Transverse colon (tissue), 4 donors: ENCODE measurements around the gene CCNY. TPM values are rescaled to one million over a fixed set of nuclear protein-coding genes. Genes with fewer than 3 reads are reported as not detected.

Experiments used
- DNase-seq: peaks from one replicate; pipeline ENCODE4 v3.0.0-alpha.2; 2019
- H3K27ac ChIP-seq, 4 donors: fragments of 200-600 bp; sonication (generic); 2 replicates each; pipeline ENCODE4 v1.5.1; 2016 to 2018; ENCODE audit warnings: inconsistent platforms in 4 of 4
- H3K27me3 ChIP-seq: fragments of 200-600 bp; sonication (generic); 2 replicates; pipeline ENCODE4 v1.5.1; 2017; ENCODE audit warnings: inconsistent platforms
- H3K36me3 ChIP-seq, 4 donors: fragments of 200-600 bp; sonication (generic); 2 replicates each; pipeline ENCODE4 v1.5.1; 2017 to 2019; ENCODE audit warnings: inconsistent platforms in 4 of 4
- H3K4me1 ChIP-seq, 4 donors: fragments of 200-600 bp; sonication (generic); 2 replicates each; pipeline ENCODE4 v1.5.1; 2017 to 2020; ENCODE audit warnings: inconsistent platforms in 4 of 4
- H3K4me3 ChIP-seq, 4 donors: fragments of 200-600 bp; sonication (generic); 1 replicate in 1 of 4; 2 replicates in 3 of 4; pipeline versions ENCODE4 v1.5.1 to v1.6.1; 2017 to 2019; ENCODE audit warnings: inconsistent platforms in 4 of 4
- H3K9me3 ChIP-seq, 2 donors: fragments of 200-600 bp; sonication (generic); 2 replicates each; pipeline ENCODE4 v1.5.1; 2017 to 2019; ENCODE audit warnings: inconsistent platforms in 2 of 2
- EP300 ChIP-seq: sonication (generic); formaldehyde crosslinking; IDR thresholded peaks from one replicate; pipeline ENCODE4 v1.6.1; 2017; ENCODE audit warnings: antibody characterized with exemption, low read depth
- POLR2A ChIP-seq: fragments of 450-650 bp; IDR thresholded peaks from one replicate; pipeline ENCODE4 v1.6.1; 2016; ENCODE audit warnings: antibody characterized with exemption, mild to moderate bottlenecking, moderate library complexity
- POLR2AphosphoS5 ChIP-seq, 3 donors: sonication (generic); formaldehyde crosslinking; IDR thresholded peaks; one replicate each; pipeline ENCODE4 v1.6.1; 2016; ENCODE audit warnings: antibody characterized with exemption in 3 of 3
- WGBS, 2 donors: methylation state at CpG; one replicate each; pipeline ENCODE4 v1.1.5; 2018; ENCODE audit warnings: low coverage in 1 of 2; 5-methylcytosine and 5-hydroxymethylcytosine counted together
- in situ Hi-C, 4 donors: fragments of 200-750 bp; cut with MboI; loops; one replicate each; pipeline versions ENCODE4 v1.15.0 to v1.15.1; 2017; ENCODE audit warnings: low sequenced_read_pairs in 3 of 4, low pct_ligation_motif_present in 1 of 4, low pct_unique_long_range_greater_than_20kb in 1 of 4
- intact Hi-C: fragments of 100-400 bp; cut with DNase I; formaldehyde crosslinking; loops from one replicate; pipeline ENCODE4 v1.15.1; 2023; ENCODE audit warnings: low total_unique reads
- total RNA-seq, 4 donors: library from RNA; depleted of rRNA; stranded (reverse); fragments of >200 nt; gene quantifications; one replicate each; pipeline ENCODE4 v1.1.0, GENCODE V29; 2016
- TF ChIP-seq, protein P1 (sequence below), 5 experiments: fragments of 200-600 bp in 3 of 5; fragments of 450-650 bp in 2 of 5; sonication (generic) in 3 of 5; IDR thresholded peaks; 1 replicate in 2 of 5; 2 replicates in 3 of 5; pipeline ENCODE4 v1.5.1; 2016 to 2017; ENCODE audit warnings: antibody characterized with exemption in 5 of 5, inconsistent platforms in 3 of 5, mild to moderate bottlenecking in 2 of 5, moderate library complexity in 1 of 5

The CCNY gene
- total RNA-seq, 4 donors from 2014 or later = 19.5 to 53.9 (median 41.4) TPM

DNA sequence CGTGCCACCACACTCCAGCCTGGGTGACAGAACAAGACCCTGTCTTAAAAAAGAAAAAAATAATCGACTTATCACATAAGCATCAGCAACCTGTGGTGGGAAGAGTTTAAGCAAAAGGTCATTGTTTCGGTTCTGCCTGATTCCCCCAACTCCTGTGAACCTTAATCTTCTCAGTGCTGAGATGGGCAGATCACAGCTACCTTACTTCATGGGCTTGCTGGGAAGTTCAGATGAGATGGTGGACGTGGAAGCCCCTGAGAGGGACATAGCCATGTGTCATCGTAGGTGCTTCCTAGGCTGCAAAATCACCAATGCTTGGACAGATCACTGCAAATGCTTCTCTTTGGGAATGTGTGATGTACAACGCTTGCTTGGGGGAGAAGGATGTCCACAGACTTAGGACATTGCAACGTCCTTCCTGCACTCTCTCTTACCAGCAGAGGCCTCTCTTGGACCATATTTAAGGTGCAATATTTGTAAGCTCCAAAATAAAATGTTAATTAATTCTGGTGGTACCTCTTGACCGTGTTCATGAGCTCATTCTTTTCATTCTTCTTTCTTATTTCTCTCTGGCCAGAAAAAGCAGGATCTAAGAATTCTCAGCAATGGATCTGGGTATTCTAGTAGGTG lies 277.4 kb downstream of the CCNY start:
- Histone ChIP-seq H3K4me1 (no peaks in the 10 kb centered on the region), H3K9me3 (no peaks in the 10 kb centered on the region), H3K4me3 (no peak overlapping the region), H3K27ac (no peak overlapping the region), H3K36me3 (no peaks in the 10 kb centered on the region), H3K27me3 (peaks cover 12% of the 10 kb centered on the region)
- whole genome bisulfite sequencing, 2 donors = 25 to 62% methylated on average over 2 to 8 of the region's 8 CpGs
- TF ChIP-seq, protein P1, sequence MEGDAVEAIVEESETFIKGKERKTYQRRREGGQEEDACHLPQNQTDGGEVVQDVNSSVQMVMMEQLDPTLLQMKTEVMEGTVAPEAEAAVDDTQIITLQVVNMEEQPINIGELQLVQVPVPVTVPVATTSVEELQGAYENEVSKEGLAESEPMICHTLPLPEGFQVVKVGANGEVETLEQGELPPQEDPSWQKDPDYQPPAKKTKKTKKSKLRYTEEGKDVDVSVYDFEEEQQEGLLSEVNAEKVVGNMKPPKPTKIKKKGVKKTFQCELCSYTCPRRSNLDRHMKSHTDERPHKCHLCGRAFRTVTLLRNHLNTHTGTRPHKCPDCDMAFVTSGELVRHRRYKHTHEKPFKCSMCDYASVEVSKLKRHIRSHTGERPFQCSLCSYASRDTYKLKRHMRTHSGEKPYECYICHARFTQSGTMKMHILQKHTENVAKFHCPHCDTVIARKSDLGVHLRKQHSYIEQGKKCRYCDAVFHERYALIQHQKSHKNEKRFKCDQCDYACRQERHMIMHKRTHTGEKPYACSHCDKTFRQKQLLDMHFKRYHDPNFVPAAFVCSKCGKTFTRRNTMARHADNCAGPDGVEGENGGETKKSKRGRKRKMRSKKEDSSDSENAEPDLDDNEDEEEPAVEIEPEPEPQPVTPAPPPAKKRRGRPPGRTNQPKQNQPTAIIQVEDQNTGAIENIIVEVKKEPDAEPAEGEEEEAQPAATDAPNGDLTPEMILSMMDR (IDR thresholded peaks at IDR 0.05) = no peak
- TF ChIP-seq POLR2A (no peak), EP300 (no peak)
- DNase-seq = no peak
- intact Hi-C loops = no loop called here
- in situ Hi-C loops = loop anchor here in 1 of 4 donors (25.0 kb wide), 1 partner anchor 1274 kb away; no protein-coding TSS in a partner anchor

DNA sequence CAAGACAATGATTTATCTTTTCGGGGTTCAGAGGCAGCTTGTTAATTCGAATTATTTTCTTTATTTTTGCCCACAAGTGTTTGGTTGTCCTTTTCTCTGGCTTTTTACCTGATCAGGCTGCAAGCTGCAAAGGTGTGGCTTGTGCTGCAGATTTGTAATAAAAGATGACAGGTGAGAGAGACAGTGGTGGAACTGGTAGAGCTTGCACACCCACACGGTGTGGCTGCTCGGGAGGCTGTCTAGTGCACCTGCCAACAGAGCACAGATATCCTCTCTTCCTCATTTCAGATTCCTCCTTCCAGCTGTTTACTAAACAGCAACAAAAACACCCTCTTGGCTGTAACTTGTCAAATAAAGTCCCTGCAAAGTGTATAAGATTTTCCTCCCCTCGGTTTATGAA lies 278.0 kb downstream of the CCNY start:
- Histone ChIP-seq H3K4me3 (no peak overlapping the region), H3K9me3 (no peaks in the 10 kb centered on the region), H3K36me3 (no peaks in the 10 kb centered on the region), H3K27me3 (peaks cover 7% of the 10 kb centered on the region), H3K27ac (no peak overlapping the region), H3K4me1 (no peaks in the 10 kb centered on the region)
- no peak for DNase-seq
- WGBS, 2 donors = 30 to 33% methylated on average over 5 of the region's 5 CpGs
- TF ChIP-seq POLR2A (no peak), EP300 (no peak), POLR2AphosphoS5 (IDR thresholded peaks at IDR 0.05) (no peak)
- TF ChIP-seq, protein P1 (IDR thresholded peaks at IDR 0.05) = no peak
- intact Hi-C loops (no loop called here), in situ Hi-C loops (loop anchor here in 1 of 4 donors (25.0 kb wide), 1 partner anchor 1273 kb away; no protein-coding TSS in a partner anchor)

Other genes with a start within 250 kb of the CCNY start
- 10 to 100 TPM in 2 of 4 donors, 1 to 10 TPM in 2; 6.0 to 15.4 (median 11.5) TPM for gene CUL2, start 246.2 kb upstream of the CCNY start, total RNA-seq
- gene CREM, start 209.7 kb upstream of the CCNY start, total RNA-seq = 10 to 100 TPM in 3 of 4 donors, 1 to 10 TPM in 1; 2.8 to 99.9 (median 21.1) TPM